Suprapubic skin (tissue), 4 donors: ENCODE measurements around the gene MMP21. TPM values are rescaled to one million over a fixed set of nuclear protein-coding genes. Genes with fewer than 3 reads are reported as not detected.

Experiments
- DNase-seq, 2 donors: peaks; one replicate each; pipeline ENCODE4 v3.0.0-alpha.2; 2019; ENCODE audit warnings: low spot score in 2 of 2
- H3K27ac ChIP-seq: fragments of 200-600 bp; sonication (generic); one replicate; pipeline ENCODE4 v1.5.1; 2019
- H3K27me3 ChIP-seq: fragments of 200-600 bp; sonication (generic); one replicate; pipeline ENCODE4 v1.5.1; 2019
- H3K36me3 ChIP-seq: fragments of 200-600 bp; sonication (generic); one replicate; pipeline ENCODE4 v1.5.1; 2019
- H3K4me1 ChIP-seq: fragments of 200-600 bp; sonication (generic); one replicate; pipeline ENCODE4 v1.5.1; 2019
- H3K4me3 ChIP-seq: fragments of 200-600 bp; sonication (generic); one replicate; pipeline ENCODE4 v1.5.1; 2019; ENCODE audit warnings: mild to moderate bottlenecking
- H3K9me3 ChIP-seq: fragments of 200-600 bp; sonication (generic); one replicate; pipeline ENCODE4 v1.5.1; 2019
- CTCF ChIP-seq, 2 donors: fragments of 200-600 bp in 1 of 2; fragments of 450-650 bp in 1 of 2; sonication (generic) in 1 of 2; IDR thresholded peaks; one replicate each; pipeline ENCODE4 v1.5.1; 2016 to 2019; ENCODE audit warnings: antibody characterized with exemption in 2 of 2, mild to moderate bottlenecking in 1 of 2, moderate library complexity in 1 of 2
- EP300 ChIP-seq: sonication (generic); formaldehyde crosslinking; IDR thresholded peaks from one replicate; pipeline ENCODE4 v1.6.1; 2017; ENCODE audit warnings: antibody characterized with exemption
- POLR2A ChIP-seq, 2 donors: fragments of 450-650 bp; IDR thresholded peaks; one replicate each; pipeline ENCODE4 v1.6.1; 2017; ENCODE audit warnings: antibody characterized with exemption in 2 of 2, mild to moderate bottlenecking in 2 of 2, moderate library complexity in 2 of 2
- POLR2AphosphoS5 ChIP-seq, 3 donors: sonication (generic); formaldehyde crosslinking; IDR thresholded peaks; one replicate each; pipeline ENCODE4 v1.6.1; 2017; ENCODE audit warnings: antibody characterized with exemption in 3 of 3
- WGBS: methylation state at CpG from one replicate; pipeline ENCODE4 v1.1.5; 2018; 5-methylcytosine and 5-hydroxymethylcytosine counted together
- total RNA-seq, 4 donors: library from RNA; depleted of rRNA; stranded (reverse); fragments of >200 nt; gene quantifications; one replicate each; pipeline ENCODE4 v1.1.0, GENCODE V29; 2016

Gene MMP21
- total RNA-seq, 4 donors from 2014 or later, result 0.23 to 0.48 TPM; not detected in 2

- 91% methylated on average over 13 of the region's 17 CpGs for WGBS
- H3K27ac ChIP-seq, result no peak overlapping the region
- DNase-seq, result no peak
- peaks cover 43% of the 10 kb centered on the region for H3K36me3 ChIP-seq
- no peak overlapping the region for H3K4me3 ChIP-seq
- no peaks in the 10 kb centered on the region for H3K27me3 ChIP-seq
- TF ChIP-seq EP300 (no peak), POLR2A (IDR thresholded peaks at IDR 0.05) (no peak), POLR2AphosphoS5 (IDR thresholded peaks at IDR 0.05) (no peak), CTCF (IDR thresholded peaks at IDR 0.05) (no peak)
- no peaks in the 10 kb centered on the region for H3K9me3 ChIP-seq
- H3K4me1 ChIP-seq, result no peaks in the 10 kb centered on the region
Measured at GRCh38 chr10:125788156-125789034, 12.8 kb upstream of the MMP21 start.

GRCh38 chr10:125785791-125786190 is 10.2 kb upstream of the MMP21 start:
- Histone ChIP-seq H3K27me3 (no peaks in the 10 kb centered on the region), H3K36me3 (peaks cover 21% of the 10 kb centered on the region), H3K27ac (no peak overlapping the region), H3K4me1 (no peaks in the 10 kb centered on the region), H3K9me3 (no peaks in the 10 kb centered on the region), H3K4me3 (no peak overlapping the region)
- WGBS, result 68% methylated on average over 9 of the region's 9 CpGs
- no peak for DNase-seq
- TF ChIP-seq EP300 (no peak), CTCF (IDR thresholded peaks at IDR 0.05) (no peak), POLR2AphosphoS5 (IDR thresholded peaks at IDR 0.05) (no peak), POLR2A (IDR thresholded peaks at IDR 0.05) (no peak)

- 78% methylated on average over 6 of the region's 6 CpGs for WGBS
- H3K9me3 ChIP-seq, result no peaks in the 10 kb centered on the region
- H3K4me3 ChIP-seq, result no peak overlapping the region
- H3K36me3 ChIP-seq, result peaks cover 11% of the 10 kb centered on the region
- DNase-seq, result no peak
- TF ChIP-seq CTCF (IDR thresholded peaks at IDR 0.05) (no peak), POLR2A (IDR thresholded peaks at IDR 0.05) (no peak), POLR2AphosphoS5 (IDR thresholded peaks at IDR 0.05) (no peak), EP300 (no peak)
- H3K27me3 ChIP-seq, result no peaks in the 10 kb centered on the region
- H3K27ac ChIP-seq, result no peak overlapping the region
- no peaks in the 10 kb centered on the region for H3K4me1 ChIP-seq
Measured at GRCh38 chr10:125783957-125784356, 8.3 kb upstream of the MMP21 start.

- no peaks in the 10 kb centered on the region for H3K27me3 ChIP-seq
- H3K4me3 ChIP-seq, result no peak overlapping the region
- no peaks in the 10 kb centered on the region for H3K4me1 ChIP-seq
- no peak for DNase-seq
- H3K27ac ChIP-seq, result no peak overlapping the region
- peaks cover 5% of the 10 kb centered on the region for H3K36me3 ChIP-seq
- TF ChIP-seq CTCF (IDR thresholded peaks at IDR 0.05), result no peak
- TF ChIP-seq POLR2A (IDR thresholded peaks at IDR 0.05), result no peak
- no peak for TF ChIP-seq POLR2AphosphoS5 (IDR thresholded peaks at IDR 0.05)
- no peak for TF ChIP-seq EP300
- WGBS, result 97% methylated on average over 7 of the region's 7 CpGs
- H3K9me3 ChIP-seq, result no peaks in the 10 kb centered on the region
Measured at GRCh38 chr10:125783408-125783807, 7.8 kb upstream of the MMP21 start.

GRCh38 chr10:125782616-125783015 is 7.0 kb upstream of the MMP21 start:
- Histone ChIP-seq H3K27ac (no peak overlapping the region), H3K9me3 (no peaks in the 10 kb centered on the region), H3K36me3 (no peaks in the 10 kb centered on the region), H3K27me3 (no peaks in the 10 kb centered on the region), H3K4me1 (no peaks in the 10 kb centered on the region), H3K4me3 (no peak overlapping the region)
- WGBS, result 90% methylated on average over 11 of the region's 11 CpGs
- DNase-seq, result no peak
- TF ChIP-seq CTCF (IDR thresholded peaks at IDR 0.05) (no peak), POLR2AphosphoS5 (IDR thresholded peaks at IDR 0.05) (no peak), POLR2A (IDR thresholded peaks at IDR 0.05) (no peak), EP300 (no peak)
